ENCODE measurements around the gene SHROOM3.
A peak's percentile ranks its signal among the peaks of the same experiment; 100 is the strongest.
"Not testable (repeated sequence)": the region's sequence is repeated elsewhere in the genome, so short reads cannot be mapped to it uniquely, and the experiment has no call there.

The SHROOM3 gene

GRCh38 chr4:76725039-76725438, 290.0 kb downstream of the SHROOM3 start:
- no peak for DNase-seq (ENCODE audit: low spot score)

- no peak for DNase-seq (ENCODE audit: low spot score)
Measured at GRCh38 chr4:76726176-76726575, 291.1 kb downstream of the SHROOM3 start.

GRCh38 chr4:76726631-76727030, 291.6 kb downstream of the SHROOM3 start:
- no peak for DNase-seq (ENCODE audit: low spot score)

- not testable (repeated sequence) for DNase-seq (ENCODE audit: low spot score)
Measured at GRCh38 chr4:76727934-76728333, 292.9 kb downstream of the SHROOM3 start.

GRCh38 chr4:76729460-76729859, 294.4 kb downstream of the SHROOM3 start:
- DNase-seq (ENCODE audit: low spot score): no peak

GRCh38 chr4:76729980-76730379, 295.0 kb downstream of the SHROOM3 start:
- DNase-seq (ENCODE audit: low spot score): no peak

- DNase-seq (ENCODE audit: low spot score): no peak
Measured at GRCh38 chr4:76732246-76732645, 297.2 kb downstream of the SHROOM3 start.

GRCh38 chr4:76733068-76733771, 298.2 kb downstream of the SHROOM3 start:
- DNase-seq (ENCODE audit: low spot score): no peak

- DNase-seq (ENCODE audit: low spot score): no peak
Measured at GRCh38 chr4:76736414-76736813, 301.4 kb downstream of the SHROOM3 start.

- no peak for DNase-seq (ENCODE audit: low spot score)
Measured at GRCh38 chr4:76737180-76737579, 302.2 kb downstream of the SHROOM3 start.

GRCh38 chr4:76737771-76738085, 302.7 kb downstream of the SHROOM3 start:
- no peak for DNase-seq (ENCODE audit: low spot score)

- peak; percentile 51 for DNase-seq (ENCODE audit: low spot score)
Measured at GRCh38 chr4:76738086-76738931, 303.3 kb downstream of the SHROOM3 start.

- DNase-seq (ENCODE audit: low spot score): no peak
Measured at GRCh38 chr4:76740192-76740591, 305.2 kb downstream of the SHROOM3 start.

- no peak for DNase-seq (ENCODE audit: low spot score)
Measured at GRCh38 chr4:76740866-76741662, 306.0 kb downstream of the SHROOM3 start.

- no peak for DNase-seq (ENCODE audit: low spot score)
Measured at GRCh38 chr4:76741663-76742020, 306.6 kb downstream of the SHROOM3 start.

- no peak for DNase-seq (ENCODE audit: low spot score)
Measured at GRCh38 chr4:76744241-76744921, 309.4 kb downstream of the SHROOM3 start.

- DNase-seq (ENCODE audit: low spot score): no peak
Measured at GRCh38 chr4:76745240-76745639, 310.2 kb downstream of the SHROOM3 start.

- no peak for DNase-seq (ENCODE audit: low spot score)
Measured at GRCh38 chr4:76747563-76747962, 312.5 kb downstream of the SHROOM3 start.

GRCh38 chr4:76748649-76749048, 313.6 kb downstream of the SHROOM3 start:
- peak; percentile 28 for DNase-seq (ENCODE audit: low spot score)

- no peak for DNase-seq (ENCODE audit: low spot score)
Measured at GRCh38 chr4:76749355-76749754, 314.3 kb downstream of the SHROOM3 start.

GRCh38 chr4:76750716-76751115, 315.7 kb downstream of the SHROOM3 start:
- DNase-seq (ENCODE audit: low spot score): no peak

All from activated CD4-positive, alpha-beta T cell treated with anti-CD3 and anti-CD28 coated beads, Interleukin-2, Interleukin-4, amounts not matched to agents 100 ng/mL and 50 ng/mL, durations not matched to agents 16 hours and 8 hours (primary cell).